Panc1 (cell line): Measurements from ENCODE around the gene TRAF5. TPM values are rescaled to one million over a fixed set of nuclear protein-coding genes. Genes with fewer than 3 reads are reported as not detected.

Experiments
- ATAC-seq: fragments of 200-7000 bp; cut with Tn5 transposase; 2 replicates; pipeline ENCODE4 v1.9.1; 2020; ENCODE audit warnings: mild to moderate bottlenecking, moderate library complexity
- BruUV-seq: library from RNA; stranded (reverse); fragments of 400-500 nt; replicated peaks from 2 replicates; lab custom pipeline; 2021; lab: Mats Ljungman, UMichigan
- CTCF ChIA-PET: fragments of 300-600 bp; sonication (Branson Sonifier 250); formaldehyde crosslinking; loops from one replicate; lab custom pipeline; 2022; ENCODE audit warnings: antibody characterized with exemption; lab: Charles Lee
- POLR2A ChIA-PET: fragments of 300-600 bp; sonication (Branson Sonifier 250); formaldehyde crosslinking; loops from one replicate; lab custom pipeline; 2022; ENCODE audit warnings: antibody characterized with exemption; lab: Charles Lee
- DNase-seq: peaks from one replicate; pipeline ENCODE4 v3.0.0-alpha.2; 2010; ENCODE audit warnings: low read depth, low spot score
- H3K27ac ChIP-seq: 2 replicates; pipeline ENCODE4 v1.5.1; 2011; ENCODE audit warnings: mild to moderate bottlenecking, low read length, inconsistent platforms
- H3K27me3 ChIP-seq: fragments of 200-500 bp; sonication (Bioruptor generic); 2 replicates; pipeline ENCODE4 v1.6.0; 2014; ENCODE audit warnings: low read length, inconsistent platforms; ENCODE audit not compliant: control insufficient read depth, insufficient read depth
- H3K36me3 ChIP-seq: fragments of 200-500 bp; sonication (Bioruptor generic); 2 replicates; pipeline ENCODE4 v1.5.1; 2014; ENCODE audit warnings: inconsistent platforms, mild to moderate bottlenecking, low read length, moderate library complexity; ENCODE audit not compliant: control insufficient read depth, insufficient read depth
- H3K4me1 ChIP-seq: 2 replicates; pipeline ENCODE4 v1.5.1; 2011; ENCODE audit warnings: inconsistent platforms, mild to moderate bottlenecking, low read length, moderate library complexity; ENCODE audit not compliant: control insufficient read depth, insufficient read depth
- H3K4me3 ChIP-seq, 2 experiments: 2 replicates each; pipeline ENCODE4 v1.5.1; 2011 to 2012; ENCODE audit warnings: low read depth in 2 of 2, low read length in 2 of 2, mild to moderate bottlenecking in 2 of 2, inconsistent platforms in 1 of 2, moderate library complexity in 1 of 2
- H3K9me3 ChIP-seq: fragments of 200-500 bp; sonication (Bioruptor generic); 2 replicates; pipeline ENCODE4 v1.5.1; 2014; ENCODE audit warnings: low read depth, mild to moderate bottlenecking, inconsistent platforms, low read length, moderate library complexity; ENCODE audit not compliant: control insufficient read depth, insufficient read depth
- POLR2AphosphoS5 ChIP-seq: IDR thresholded peaks from 2 replicates; pipeline ENCODE4 v1.6.1; 2012; ENCODE audit warnings: mild to moderate bottlenecking, low read depth, low read length, moderate library complexity
- SIN3A ChIP-seq: IDR thresholded peaks from 2 replicates; pipeline ENCODE4 v1.6.1; 2012; ENCODE audit warnings: low read depth, mild to moderate bottlenecking, low read length, moderate library complexity, borderline replicate concordance; ENCODE audit not compliant: insufficient read depth
- TCF7L2 ChIP-seq: IDR thresholded peaks from 2 replicates; pipeline ENCODE4 v1.6.1; 2011; ENCODE audit warnings: mild to moderate bottlenecking, low read depth, low read length, inconsistent platforms
- in situ Hi-C: cut with HindIII; loops from 2 replicates; pipeline ENCODE4 v1.10.0; 2016; ENCODE audit warnings: low sequenced_read_pairs, low pct_unique_long_range_greater_than_20kb
- intact Hi-C: fragments of 100-400 bp; cut with micrococcal nuclease; formaldehyde crosslinking; loops from one replicate; pipeline ENCODE4 v1.10.0; 2022; ENCODE audit not compliant: unreplicated experiment
- total RNA-seq: library from RNA; stranded (reverse); gene quantifications from one replicate; pipeline ENCODE4 v1.2.1, GENCODE V29; 2021; ENCODE audit not compliant: unreplicated experiment
- TF ChIP-seq, protein P1 (sequence below), 2 experiments: IDR thresholded peaks; 2 replicates each; pipeline ENCODE4 v1.6.1; 2011 to 2012; ENCODE audit warnings: low read depth in 2 of 2, control low read depth in 1 of 2, low read length in 1 of 2, mild to moderate bottlenecking in 1 of 2, moderate library complexity in 1 of 2; ENCODE audit not compliant: insufficient read depth in 1 of 2
- TF ChIP-seq, protein P2 (sequence below): fragments of 450-650 bp; IDR thresholded peaks from 2 replicates; pipeline ENCODE4 v1.5.1; 2017; ENCODE audit warnings: mild to moderate bottlenecking

TRAF5 gene
- total RNA-seq, 1 experiment from 2014 or later = 10.5 TPM

DNA sequence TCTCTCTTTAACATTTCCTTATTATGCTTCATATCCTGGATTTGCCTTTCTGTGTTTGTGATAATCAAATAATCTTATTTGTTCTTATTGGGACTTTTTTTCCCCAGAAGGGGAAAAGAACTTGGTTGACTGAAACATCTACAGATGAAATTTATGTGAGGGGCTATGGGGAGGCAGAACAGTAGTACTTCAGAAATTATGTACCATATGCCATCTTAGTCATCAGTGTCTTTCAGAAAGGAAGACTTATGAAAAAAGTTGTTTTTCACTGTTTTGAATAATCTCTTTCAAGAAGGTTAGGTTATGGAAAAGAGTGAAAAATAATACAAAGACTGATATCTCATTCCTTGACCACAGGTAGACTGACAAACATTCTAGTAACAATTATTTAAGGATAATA is 30.2 kb upstream of the TRAF5 start:
- CTCF ChIA-PET = no interaction called here
- POLR2A ChIA-PET = no interaction called here
- Histone ChIP-seq H3K36me3 (peaks cover 51% of the 10 kb centered on the region), H3K4me1 (no peaks in the 10 kb centered on the region), H3K27ac (no peak overlapping the region), H3K4me3 (no peak overlapping the region), H3K27me3 (no peaks in the 10 kb centered on the region), H3K9me3 (no peaks in the 10 kb centered on the region)
- TF ChIP-seq POLR2AphosphoS5 = no peak
- TF ChIP-seq TCF7L2 = no peak
- no peak for TF ChIP-seq SIN3A
- TF ChIP-seq, protein P1, sequence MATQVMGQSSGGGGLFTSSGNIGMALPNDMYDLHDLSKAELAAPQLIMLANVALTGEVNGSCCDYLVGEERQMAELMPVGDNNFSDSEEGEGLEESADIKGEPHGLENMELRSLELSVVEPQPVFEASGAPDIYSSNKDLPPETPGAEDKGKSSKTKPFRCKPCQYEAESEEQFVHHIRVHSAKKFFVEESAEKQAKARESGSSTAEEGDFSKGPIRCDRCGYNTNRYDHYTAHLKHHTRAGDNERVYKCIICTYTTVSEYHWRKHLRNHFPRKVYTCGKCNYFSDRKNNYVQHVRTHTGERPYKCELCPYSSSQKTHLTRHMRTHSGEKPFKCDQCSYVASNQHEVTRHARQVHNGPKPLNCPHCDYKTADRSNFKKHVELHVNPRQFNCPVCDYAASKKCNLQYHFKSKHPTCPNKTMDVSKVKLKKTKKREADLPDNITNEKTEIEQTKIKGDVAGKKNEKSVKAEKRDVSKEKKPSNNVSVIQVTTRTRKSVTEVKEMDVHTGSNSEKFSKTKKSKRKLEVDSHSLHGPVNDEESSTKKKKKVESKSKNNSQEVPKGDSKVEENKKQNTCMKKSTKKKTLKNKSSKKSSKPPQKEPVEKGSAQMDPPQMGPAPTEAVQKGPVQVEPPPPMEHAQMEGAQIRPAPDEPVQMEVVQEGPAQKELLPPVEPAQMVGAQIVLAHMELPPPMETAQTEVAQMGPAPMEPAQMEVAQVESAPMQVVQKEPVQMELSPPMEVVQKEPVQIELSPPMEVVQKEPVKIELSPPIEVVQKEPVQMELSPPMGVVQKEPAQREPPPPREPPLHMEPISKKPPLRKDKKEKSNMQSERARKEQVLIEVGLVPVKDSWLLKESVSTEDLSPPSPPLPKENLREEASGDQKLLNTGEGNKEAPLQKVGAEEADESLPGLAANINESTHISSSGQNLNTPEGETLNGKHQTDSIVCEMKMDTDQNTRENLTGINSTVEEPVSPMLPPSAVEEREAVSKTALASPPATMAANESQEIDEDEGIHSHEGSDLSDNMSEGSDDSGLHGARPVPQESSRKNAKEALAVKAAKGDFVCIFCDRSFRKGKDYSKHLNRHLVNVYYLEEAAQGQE (IDR thresholded peaks at IDR 0.05; ENCODE audit: insufficient read depth in 1 of 2, low read depth in 2 of 2, low read length in 1 of 2) = no peak
- TF ChIP-seq, protein P2, sequence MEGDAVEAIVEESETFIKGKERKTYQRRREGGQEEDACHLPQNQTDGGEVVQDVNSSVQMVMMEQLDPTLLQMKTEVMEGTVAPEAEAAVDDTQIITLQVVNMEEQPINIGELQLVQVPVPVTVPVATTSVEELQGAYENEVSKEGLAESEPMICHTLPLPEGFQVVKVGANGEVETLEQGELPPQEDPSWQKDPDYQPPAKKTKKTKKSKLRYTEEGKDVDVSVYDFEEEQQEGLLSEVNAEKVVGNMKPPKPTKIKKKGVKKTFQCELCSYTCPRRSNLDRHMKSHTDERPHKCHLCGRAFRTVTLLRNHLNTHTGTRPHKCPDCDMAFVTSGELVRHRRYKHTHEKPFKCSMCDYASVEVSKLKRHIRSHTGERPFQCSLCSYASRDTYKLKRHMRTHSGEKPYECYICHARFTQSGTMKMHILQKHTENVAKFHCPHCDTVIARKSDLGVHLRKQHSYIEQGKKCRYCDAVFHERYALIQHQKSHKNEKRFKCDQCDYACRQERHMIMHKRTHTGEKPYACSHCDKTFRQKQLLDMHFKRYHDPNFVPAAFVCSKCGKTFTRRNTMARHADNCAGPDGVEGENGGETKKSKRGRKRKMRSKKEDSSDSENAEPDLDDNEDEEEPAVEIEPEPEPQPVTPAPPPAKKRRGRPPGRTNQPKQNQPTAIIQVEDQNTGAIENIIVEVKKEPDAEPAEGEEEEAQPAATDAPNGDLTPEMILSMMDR = no peak
- no peak for DNase-seq
- intact Hi-C loops = no loop called here
- no peak for ATAC-seq
- BruUV-seq = no TSS peak
- in situ Hi-C loops = no loop called here

DNA sequence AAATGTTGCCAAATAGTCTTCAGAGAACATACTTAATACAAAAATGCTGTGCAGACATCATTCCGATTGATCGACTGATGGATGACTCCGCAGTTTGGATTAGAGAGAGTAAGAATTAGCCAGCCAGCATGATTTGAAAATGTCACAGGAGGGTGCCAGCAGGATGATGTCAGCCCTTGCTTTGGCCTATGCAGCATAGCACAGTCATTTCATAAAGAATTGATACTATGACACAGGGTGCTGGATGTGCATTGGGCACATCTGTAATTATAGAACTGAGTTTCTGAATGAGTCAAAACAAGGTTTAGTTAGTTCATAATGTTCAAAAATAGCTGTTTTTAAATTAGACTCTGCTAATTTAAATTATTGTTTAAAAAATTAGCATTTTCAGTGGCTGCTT is 21.6 kb upstream of the TRAF5 start:
- POLR2A ChIA-PET = no interaction called here
- intact Hi-C loops = no loop called here

More for the DNA sequence above, 21.6 kb upstream of the TRAF5 start:
- ATAC-seq (no peak), DNase-seq (no peak)
- H3K9me3 ChIP-seq = no peaks in the 10 kb centered on the region
- no peak for TF ChIP-seq POLR2AphosphoS5
- TF ChIP-seq, protein P1 (IDR thresholded peaks at IDR 0.05; ENCODE audit: insufficient read depth in 1 of 2, low read depth in 2 of 2, low read length in 1 of 2) = no peak
- TF ChIP-seq, protein P2 = no peak
- TF ChIP-seq TCF7L2 = no peak
- TF ChIP-seq SIN3A = no peak
- H3K27ac ChIP-seq = no peak overlapping the region
- no peak overlapping the region for H3K4me3 ChIP-seq
- in situ Hi-C loops = no loop called here
- BruUV-seq = no TSS peak
- H3K4me1 ChIP-seq = no peaks in the 10 kb centered on the region
- CTCF ChIA-PET = no interaction called here
- peaks cover 40% of the 10 kb centered on the region for H3K36me3 ChIP-seq
- H3K27me3 ChIP-seq = no peaks in the 10 kb centered on the region
